ENCODE data around the gene CAMTA1. TPM values are rescaled to one million over a fixed set of nuclear protein-coding genes. Genes with fewer than 3 reads are reported as not detected.

Gene CAMTA1
- total and polyA plus RNA-seq, 4 donors, result 78.7 to 438 (median 173) TPM

GRCh38 chr1:7670334-7671145 lies 885.3 kb downstream of the CAMTA1 start:
- no peaks in the 10 kb centered on the region for H3K27me3 ChIP-seq (ENCODE audit: control insufficient read depth in 1 of 2, insufficient read depth in 2 of 2, low read length in 1 of 2)
- H3K4me1 ChIP-seq (ENCODE audit: control insufficient read depth in 1 of 2, insufficient read depth in 2 of 2, low read length in 2 of 2), result no peaks in the 10 kb centered on the region
- WGBS, 2 donors, result 66 to 72% methylated on average over 15 of the region's 15 CpGs
- no peak overlapping the region for H3K27ac ChIP-seq (ENCODE audit: low read depth in 1 of 2, low read length in 2 of 2)
- no peaks in the 10 kb centered on the region for H3K9me3 ChIP-seq (ENCODE audit: control insufficient read depth, low read length)
- no peaks in the 10 kb centered on the region for H3K36me3 ChIP-seq (ENCODE audit: control insufficient read depth in 1 of 2, insufficient read depth in 2 of 2, low read length in 1 of 2)
- ATAC-seq (ENCODE audit: low FRiP score) (no peak), DNase-seq (no peak)
- intact Hi-C loops (cut with DNase I), result no loop called here
- H3K4me3 ChIP-seq (ENCODE audit: low read length in 2 of 2), result no peak overlapping the region

GRCh38 chr1:7671146-7671465 lies 885.9 kb downstream of the CAMTA1 start:
- intact Hi-C loops (cut with DNase I), result no loop called here
- Histone ChIP-seq H3K4me1 (ENCODE audit: control insufficient read depth in 1 of 2, insufficient read depth in 2 of 2, low read length in 2 of 2) (no peaks in the 10 kb centered on the region), H3K4me3 (ENCODE audit: low read length in 2 of 2) (no peak overlapping the region), H3K36me3 (ENCODE audit: control insufficient read depth in 1 of 2, insufficient read depth in 2 of 2, low read length in 1 of 2) (no peaks in the 10 kb centered on the region), H3K9me3 (ENCODE audit: control insufficient read depth, low read length) (no peaks in the 10 kb centered on the region), H3K27ac (ENCODE audit: low read depth in 1 of 2, low read length in 2 of 2) (no peak overlapping the region), H3K27me3 (ENCODE audit: control insufficient read depth in 1 of 2, insufficient read depth in 2 of 2, low read length in 1 of 2) (no peaks in the 10 kb centered on the region)
- 96% methylated on average over 11 of the region's 11 CpGs for WGBS, 2 donors
- DNase-seq, result no peak
- no peak for ATAC-seq (ENCODE audit: low FRiP score)

GRCh38 chr1:7671676-7672075 lies 886.4 kb downstream of the CAMTA1 start:
- no peaks in the 10 kb centered on the region for H3K4me1 ChIP-seq (ENCODE audit: control insufficient read depth in 1 of 2, insufficient read depth in 2 of 2, low read length in 2 of 2)
- no peak overlapping the region for H3K27ac ChIP-seq (ENCODE audit: low read depth in 1 of 2, low read length in 2 of 2)
- H3K4me3 ChIP-seq (ENCODE audit: low read length in 2 of 2), result no peak overlapping the region
- DNase-seq, result no peak
- no peak for ATAC-seq (ENCODE audit: low FRiP score)
- no peaks in the 10 kb centered on the region for H3K36me3 ChIP-seq (ENCODE audit: control insufficient read depth in 1 of 2, insufficient read depth in 2 of 2, low read length in 1 of 2)
- H3K9me3 ChIP-seq (ENCODE audit: control insufficient read depth, low read length), result no peaks in the 10 kb centered on the region
- WGBS, 2 donors, result 87 to 88% methylated on average over 5 of the region's 5 CpGs
- intact Hi-C loops (cut with DNase I), result no loop called here
- no peaks in the 10 kb centered on the region for H3K27me3 ChIP-seq (ENCODE audit: control insufficient read depth in 1 of 2, insufficient read depth in 2 of 2, low read length in 1 of 2)

GRCh38 chr1:7672864-7673263 lies 887.6 kb downstream of the CAMTA1 start:
- no peak for ATAC-seq (ENCODE audit: low FRiP score)
- H3K36me3 ChIP-seq (ENCODE audit: control insufficient read depth in 1 of 2, insufficient read depth in 2 of 2, low read length in 1 of 2), result no peaks in the 10 kb centered on the region
- H3K4me1 ChIP-seq (ENCODE audit: control insufficient read depth in 1 of 2, insufficient read depth in 2 of 2, low read length in 2 of 2), result no peaks in the 10 kb centered on the region
- WGBS, 2 donors, result 10 to 14% methylated on average over 9 to 11 of the region's 11 CpGs
- no peaks in the 10 kb centered on the region for H3K27me3 ChIP-seq (ENCODE audit: control insufficient read depth in 1 of 2, insufficient read depth in 2 of 2, low read length in 1 of 2)
- intact Hi-C loops (cut with DNase I), result no loop called here
- no peaks in the 10 kb centered on the region for H3K9me3 ChIP-seq (ENCODE audit: control insufficient read depth, low read length)
- no peak overlapping the region for H3K27ac ChIP-seq (ENCODE audit: low read depth in 1 of 2, low read length in 2 of 2)
- no peak overlapping the region for H3K4me3 ChIP-seq (ENCODE audit: low read length in 2 of 2)
- no peak for DNase-seq

- Histone ChIP-seq H3K9me3 (ENCODE audit: control insufficient read depth, low read length) (no peaks in the 10 kb centered on the region), H3K4me3 (ENCODE audit: low read length in 2 of 2) (no peak overlapping the region), H3K4me1 (ENCODE audit: control insufficient read depth in 1 of 2, insufficient read depth in 2 of 2, low read length in 2 of 2) (no peaks in the 10 kb centered on the region), H3K27me3 (ENCODE audit: control insufficient read depth in 1 of 2, insufficient read depth in 2 of 2, low read length in 1 of 2) (no peaks in the 10 kb centered on the region), H3K27ac (ENCODE audit: low read depth in 1 of 2, low read length in 2 of 2) (no peak overlapping the region), H3K36me3 (ENCODE audit: control insufficient read depth in 1 of 2, insufficient read depth in 2 of 2, low read length in 1 of 2) (no peaks in the 10 kb centered on the region)
- peak in 1 of 2 donors; percentile 18 for DNase-seq
- intact Hi-C loops (cut with DNase I), result no loop called here
- no peak for ATAC-seq (ENCODE audit: low FRiP score)
- WGBS, 2 donors, result 83 to 91% methylated on average over 4 of the region's 4 CpGs
Observed at GRCh38 chr1:7674972-7675371, 889.7 kb downstream of the CAMTA1 start.

GRCh38 chr1:7675431-7676273 lies 890.4 kb downstream of the CAMTA1 start:
- intact Hi-C loops (cut with DNase I), result no loop called here
- Histone ChIP-seq H3K27me3 (ENCODE audit: control insufficient read depth in 1 of 2, insufficient read depth in 2 of 2, low read length in 1 of 2) (no peaks in the 10 kb centered on the region), H3K27ac (ENCODE audit: low read depth in 1 of 2, low read length in 2 of 2) (no peak overlapping the region), H3K9me3 (ENCODE audit: control insufficient read depth, low read length) (no peaks in the 10 kb centered on the region), H3K4me1 (ENCODE audit: control insufficient read depth in 1 of 2, insufficient read depth in 2 of 2, low read length in 2 of 2) (no peaks in the 10 kb centered on the region), H3K36me3 (ENCODE audit: control insufficient read depth in 1 of 2, insufficient read depth in 2 of 2, low read length in 1 of 2) (no peaks in the 10 kb centered on the region), H3K4me3 (ENCODE audit: low read length in 2 of 2) (no peak overlapping the region)
- DNase-seq, result peak; percentile 40 to 71
- ATAC-seq (ENCODE audit: low FRiP score), result no peak
- WGBS, 2 donors, result 92% methylated on average over 19 of the region's 19 CpGs

GRCh38 chr1:7676274-7676945 lies 891.2 kb downstream of the CAMTA1 start:
- no peaks in the 10 kb centered on the region for H3K4me1 ChIP-seq (ENCODE audit: control insufficient read depth in 1 of 2, insufficient read depth in 2 of 2, low read length in 2 of 2)
- DNase-seq (peak in 1 of 2 donors; percentile 62), ATAC-seq (ENCODE audit: low FRiP score) (no peak)
- H3K4me3 ChIP-seq (ENCODE audit: low read length in 2 of 2), result no peak overlapping the region
- no peaks in the 10 kb centered on the region for H3K27me3 ChIP-seq (ENCODE audit: control insufficient read depth in 1 of 2, insufficient read depth in 2 of 2, low read length in 1 of 2)
- no peak overlapping the region for H3K27ac ChIP-seq (ENCODE audit: low read depth in 1 of 2, low read length in 2 of 2)
- H3K36me3 ChIP-seq (ENCODE audit: control insufficient read depth in 1 of 2, insufficient read depth in 2 of 2, low read length in 1 of 2), result no peaks in the 10 kb centered on the region
- H3K9me3 ChIP-seq (ENCODE audit: control insufficient read depth, low read length), result no peaks in the 10 kb centered on the region
- WGBS, 2 donors, result 94 to 95% methylated on average over 15 of the region's 15 CpGs
- intact Hi-C loops (cut with DNase I), result no loop called here

GRCh38 chr1:7677111-7677510 lies 891.9 kb downstream of the CAMTA1 start:
- Histone ChIP-seq H3K27ac (ENCODE audit: low read depth in 1 of 2, low read length in 2 of 2) (no peak overlapping the region), H3K27me3 (ENCODE audit: control insufficient read depth in 1 of 2, insufficient read depth in 2 of 2, low read length in 1 of 2) (no peaks in the 10 kb centered on the region), H3K36me3 (ENCODE audit: control insufficient read depth in 1 of 2, insufficient read depth in 2 of 2, low read length in 1 of 2) (no peaks in the 10 kb centered on the region), H3K4me3 (ENCODE audit: low read length in 2 of 2) (no peak overlapping the region), H3K9me3 (ENCODE audit: control insufficient read depth, low read length) (no peaks in the 10 kb centered on the region), H3K4me1 (ENCODE audit: control insufficient read depth in 1 of 2, insufficient read depth in 2 of 2, low read length in 2 of 2) (no peaks in the 10 kb centered on the region)
- ATAC-seq (ENCODE audit: low FRiP score), result no peak
- DNase-seq, result no peak
- intact Hi-C loops (cut with DNase I), result no loop called here
- WGBS, 2 donors, result 92 to 94% methylated on average over 7 of the region's 7 CpGs
